Measurements from ENCODE around the gene ETFB.

Gene ETFB

GRCh38 chr19:51305479-51305878, 60.7 kb downstream of the ETFB start:
- no peak for TF ChIP-seq EP300 (IDR thresholded peaks at IDR 0.05; ENCODE audit: borderline replicate concordance)
- TF ChIP-seq TCF12 (IDR thresholded peaks at IDR 0.05; ENCODE audit: low read depth), result no peak
- no peak for TF ChIP-seq USF1 (IDR thresholded peaks at IDR 0.05)
- no peak for TF ChIP-seq CREB1 (IDR thresholded peaks at IDR 0.05; ENCODE audit: low read depth)
- TF ChIP-seq CEBPB (IDR thresholded peaks at IDR 0.05), result no peak
- TF ChIP-seq MAX (IDR thresholded peaks at IDR 0.05), result no peak
- no peak for TF ChIP-seq TEAD4 (IDR thresholded peaks at IDR 0.05)
- no peak for TF ChIP-seq EGR1 (IDR thresholded peaks at IDR 0.05)
- TF ChIP-seq ZBTB7A (IDR thresholded peaks at IDR 0.05; ENCODE audit: low read depth), result no peak
- no peak for TF ChIP-seq RAD21 (IDR thresholded peaks at IDR 0.05; ENCODE audit: low read depth)
- TF ChIP-seq REST (IDR thresholded peaks at IDR 0.05; ENCODE audit: low read depth), result no peak
- TF ChIP-seq YY1 (IDR thresholded peaks at IDR 0.05; ENCODE audit: low read depth), result no peak
- TF ChIP-seq TAF1 (IDR thresholded peaks at IDR 0.05; ENCODE audit: low read depth), result no peak
- no peak for TF ChIP-seq NFIC (IDR thresholded peaks at IDR 0.05)
- no peak for TF ChIP-seq FOXM1 (IDR thresholded peaks at IDR 0.05; ENCODE audit: borderline replicate concordance, low read depth)

- TF ChIP-seq TCF12 (IDR thresholded peaks at IDR 0.05; ENCODE audit: low read depth) (no peak), MAX (IDR thresholded peaks at IDR 0.05) (no peak), EP300 (IDR thresholded peaks at IDR 0.05; ENCODE audit: borderline replicate concordance) (no peak), NFIC (IDR thresholded peaks at IDR 0.05) (no peak), YY1 (IDR thresholded peaks at IDR 0.05; ENCODE audit: low read depth) (no peak), EGR1 (IDR thresholded peaks at IDR 0.05) (no peak), ZBTB7A (IDR thresholded peaks at IDR 0.05; ENCODE audit: low read depth) (no peak), CEBPB (IDR thresholded peaks at IDR 0.05) (no peak)
These were observed 64.9 kb downstream of the ETFB start for GRCh38 chr19:51301266-51301665.

- TF ChIP-seq TAF1 (IDR thresholded peaks at IDR 0.05; ENCODE audit: low read depth) (no peak), USF1 (IDR thresholded peaks at IDR 0.05) (no peak), ZBTB7A (IDR thresholded peaks at IDR 0.05; ENCODE audit: low read depth) (no peak), NFIC (IDR thresholded peaks at IDR 0.05) (no peak), CREB1 (IDR thresholded peaks at IDR 0.05; ENCODE audit: low read depth) (no peak), RAD21 (IDR thresholded peaks at IDR 0.05; ENCODE audit: low read depth) (no peak)
These were observed 68.8 kb downstream of the ETFB start for GRCh38 chr19:51297406-51297805.

- no peak for TF ChIP-seq MAX (IDR thresholded peaks at IDR 0.05)
- TF ChIP-seq CREB1 (IDR thresholded peaks at IDR 0.05; ENCODE audit: low read depth), result no peak
- TF ChIP-seq CEBPB (IDR thresholded peaks at IDR 0.05), result no peak
- no peak for TF ChIP-seq NFIC (IDR thresholded peaks at IDR 0.05)
- TF ChIP-seq USF1 (IDR thresholded peaks at IDR 0.05), result no peak
- TF ChIP-seq RAD21 (IDR thresholded peaks at IDR 0.05; ENCODE audit: low read depth), result peak; percentile 32
- no peak for TF ChIP-seq EGR1 (IDR thresholded peaks at IDR 0.05)
- TF ChIP-seq TEAD4 (IDR thresholded peaks at IDR 0.05), result no peak
These were observed 69.7 kb downstream of the ETFB start for GRCh38 chr19:51296336-51297093.

GRCh38 chr19:51295382-51296126, 70.6 kb downstream of the ETFB start:
- TF ChIP-seq YY1 (IDR thresholded peaks at IDR 0.05; ENCODE audit: low read depth) (no peak), CEBPB (IDR thresholded peaks at IDR 0.05) (no peak), CREB1 (IDR thresholded peaks at IDR 0.05; ENCODE audit: low read depth) (no peak), EGR1 (IDR thresholded peaks at IDR 0.05) (no peak), RAD21 (IDR thresholded peaks at IDR 0.05; ENCODE audit: low read depth) (no peak), USF1 (IDR thresholded peaks at IDR 0.05) (no peak), TAF1 (IDR thresholded peaks at IDR 0.05; ENCODE audit: low read depth) (no peak), NFIC (IDR thresholded peaks at IDR 0.05) (no peak), TCF12 (IDR thresholded peaks at IDR 0.05; ENCODE audit: low read depth) (no peak), FOXM1 (IDR thresholded peaks at IDR 0.05; ENCODE audit: borderline replicate concordance, low read depth) (no peak), REST (IDR thresholded peaks at IDR 0.05; ENCODE audit: low read depth) (no peak), MAX (IDR thresholded peaks at IDR 0.05) (no peak), EP300 (IDR thresholded peaks at IDR 0.05; ENCODE audit: borderline replicate concordance) (no peak), TEAD4 (IDR thresholded peaks at IDR 0.05) (no peak), ZBTB7A (IDR thresholded peaks at IDR 0.05; ENCODE audit: low read depth) (no peak)
